ENCODE results near the gene SCGB2B2. TPM values are rescaled to one million over a fixed set of nuclear protein-coding genes. Genes with fewer than 3 reads are reported as not detected.

Gene SCGB2B2
- total and polyA plus RNA-seq, 2 of the 4 experiments (the other 2 are of a cell fraction), result not detected

- Histone ChIP-seq H2BK20ac (ENCODE audit: low read depth, low read length) (no peak overlapping the region), H3K23ac (ENCODE audit: low read depth, low read length) (no peak overlapping the region), H2AK9ac (replicated peaks; ENCODE audit: low read depth, low read length, poor library complexity) (no peak overlapping the region), H3K9me1 (ENCODE audit: insufficient read depth, low read length) (no peaks in the 10 kb centered on the region), H3K27me3 (ENCODE audit: control insufficient read depth, insufficient read depth, low read length) (no peaks in the 10 kb centered on the region; the same call in 1 of the 2 replicates), H2AFZ (replicated peaks; ENCODE audit: low read length, poor library complexity) (no peak overlapping the region), H4K5ac (ENCODE audit: low read depth, low read length) (no peak overlapping the region), H2AK5ac (ENCODE audit: low read depth, low read length) (no peak overlapping the region), H4K8ac (ENCODE audit: low read depth in 2 of 2, low read length in 2 of 2) (no peak overlapping the region), H3K18ac (ENCODE audit: low read depth, low read length) (no peak overlapping the region), H2BK5ac (ENCODE audit: low read depth, low read length, poor library complexity, severe bottlenecking) (no peak overlapping the region), H2BK15ac (ENCODE audit: low read depth, low read length) (no peak overlapping the region), H3K9ac (ENCODE audit: low read depth, low read length) (no peak overlapping the region), H3K4me1 (ENCODE audit: control insufficient read depth, insufficient read depth, low read length) (no peaks in the 10 kb centered on the region), H3K9me3 (ENCODE audit: control insufficient read depth, insufficient read depth, low read length) (no peaks in the 10 kb centered on the region), H4K91ac (ENCODE audit: insufficient read depth, low read depth, low read length) (no peak overlapping the region), H3K4me2 (ENCODE audit: low read depth, low read length) (no peak overlapping the region), H3K27ac (ENCODE audit: insufficient read depth, low read length) (no peak overlapping the region), H4K20me1 (ENCODE audit: insufficient read depth, low read length) (no peaks in the 10 kb centered on the region), H3K36me3 (ENCODE audit: control insufficient read depth, insufficient read depth, low read length) (no peaks in the 10 kb centered on the region), H3K4me3 (ENCODE audit: insufficient read depth, low read depth, low read length) (no peak overlapping the region), H2BK120ac (ENCODE audit: low read depth, low read length) (no peak overlapping the region), H3K14ac (replicated peaks; ENCODE audit: low read depth, low read length) (no peak overlapping the region), H3K56ac (ENCODE audit: extremely low read depth, insufficient read depth, low read length) (no peak overlapping the region), H3K4ac (ENCODE audit: low read depth, low read length) (no peak overlapping the region), H3K79me1 (ENCODE audit: low read depth in 1 of 2, low read length in 2 of 2) (no peaks in the 10 kb centered on the region)
- DNase-seq, result no peak
- no CpG with 5 or more reads among the region's 4 CpGs for WGBS, 2 experiments (ENCODE audit: extremely low coverage in 2 of 2, insufficient read length in 1 of 2)
- BruUV-seq (replicated peaks), result no TSS peak
- ChIA-PET CTCF (interaction anchor here (1.0 kb wide), 1 partner anchor 71 kb away, joined by 3 read pairs; no protein-coding TSS in a partner anchor), POLR2A (ENCODE audit: unreplicated experiment) (no interaction called here)
- no peak for TF ChIP-seq USF2 (IDR thresholded peaks at IDR 0.05; ENCODE audit: low read depth, low read length)
- TF ChIP-seq RCOR1 (IDR thresholded peaks at IDR 0.05; ENCODE audit: insufficient replicate concordance, low read length), result no peak
- TF ChIP-seq CHD1 (IDR thresholded peaks at IDR 0.05; ENCODE audit: low read depth, low read length), result no peak
- no peak for TF ChIP-seq NFE2L2 (IDR thresholded peaks at IDR 0.05; ENCODE audit: low read depth, low read length)
- no peak for TF ChIP-seq SMC3 (IDR thresholded peaks at IDR 0.05; ENCODE audit: low read depth, low read length)
- TF ChIP-seq, protein P1, sequence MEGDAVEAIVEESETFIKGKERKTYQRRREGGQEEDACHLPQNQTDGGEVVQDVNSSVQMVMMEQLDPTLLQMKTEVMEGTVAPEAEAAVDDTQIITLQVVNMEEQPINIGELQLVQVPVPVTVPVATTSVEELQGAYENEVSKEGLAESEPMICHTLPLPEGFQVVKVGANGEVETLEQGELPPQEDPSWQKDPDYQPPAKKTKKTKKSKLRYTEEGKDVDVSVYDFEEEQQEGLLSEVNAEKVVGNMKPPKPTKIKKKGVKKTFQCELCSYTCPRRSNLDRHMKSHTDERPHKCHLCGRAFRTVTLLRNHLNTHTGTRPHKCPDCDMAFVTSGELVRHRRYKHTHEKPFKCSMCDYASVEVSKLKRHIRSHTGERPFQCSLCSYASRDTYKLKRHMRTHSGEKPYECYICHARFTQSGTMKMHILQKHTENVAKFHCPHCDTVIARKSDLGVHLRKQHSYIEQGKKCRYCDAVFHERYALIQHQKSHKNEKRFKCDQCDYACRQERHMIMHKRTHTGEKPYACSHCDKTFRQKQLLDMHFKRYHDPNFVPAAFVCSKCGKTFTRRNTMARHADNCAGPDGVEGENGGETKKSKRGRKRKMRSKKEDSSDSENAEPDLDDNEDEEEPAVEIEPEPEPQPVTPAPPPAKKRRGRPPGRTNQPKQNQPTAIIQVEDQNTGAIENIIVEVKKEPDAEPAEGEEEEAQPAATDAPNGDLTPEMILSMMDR (conservative IDR thresholded peaks at IDR 0.05; ENCODE audit: low read depth, low read length), result no peak
- no peak for TF ChIP-seq POLR2A (IDR thresholded peaks at IDR 0.05; ENCODE audit: low read depth, low read length)
- TF ChIP-seq MAZ (IDR thresholded peaks at IDR 0.05; ENCODE audit: borderline replicate concordance, low read depth, low read length), result no peak
- no peak for TF ChIP-seq BHLHE40 (IDR thresholded peaks at IDR 0.05; ENCODE audit: low read depth, low read length)
- no peak for TF ChIP-seq MXI1 (IDR thresholded peaks at IDR 0.05; ENCODE audit: borderline replicate concordance, low read depth, low read length)
- TF ChIP-seq FOS (IDR thresholded peaks at IDR 0.05; ENCODE audit: low read depth, low read length), result no peak
- no peak for TF ChIP-seq MAFK (IDR thresholded peaks at IDR 0.05; ENCODE audit: low read depth, low read length)
- ATAC-seq (ENCODE audit: low read depth), result no peak
- intact Hi-C loops (cut with micrococcal nuclease) (no loop called here), in situ Hi-C loops (cut with MboI; ENCODE audit: low sequenced_read_pairs) (no loop called here), dilution Hi-C loops (cut with HindIII; ENCODE audit: low sequenced_read_pairs, unreplicated experiment) (no loop called here)
Measured at GRCh38 chr19:34642241-34642640, 34.7 kb downstream of the SCGB2B2 start.

All from IMR-90 (cell line).